SK-N-SH (cell line): ENCODE data around the gene TRPM2.

ENCODE experiments used
- CTCF ChIP-seq: fragments of 200-600 bp; sonication (generic); IDR thresholded peaks from 2 replicates; pipeline ENCODE4 v1.6.1; 2017; ENCODE audit warnings: antibody characterized with exemption, mild to moderate bottlenecking, moderate library complexity
- POLR2AphosphoS5 ChIP-seq: IDR thresholded peaks from 2 replicates; pipeline ENCODE4 v1.6.1; 2012; ENCODE audit warnings: low read depth, low read length
- TCF12 ChIP-seq: IDR thresholded peaks from 2 replicates; pipeline ENCODE4 v1.4.0; 2012
- USF1 ChIP-seq: IDR thresholded peaks from 2 replicates; pipeline ENCODE4 v1.4.0; 2012; ENCODE audit warnings: low read depth, borderline replicate concordance
- YY1 ChIP-seq: IDR thresholded peaks from 2 replicates; pipeline ENCODE4 v1.4.0; 2012; ENCODE audit warnings: low read depth, mild to moderate bottlenecking
- TF ChIP-seq, protein P1 (sequence below): IDR thresholded peaks from 2 replicates; pipeline ENCODE4 v1.6.1; 2012; ENCODE audit warnings: mild to moderate bottlenecking, low read depth, low read length, moderate library complexity
- TF ChIP-seq, protein P2 (sequence below): IDR thresholded peaks from 2 replicates; pipeline ENCODE4 v1.4.0; 2012; ENCODE audit warnings: low read depth, borderline replicate concordance

DNA sequence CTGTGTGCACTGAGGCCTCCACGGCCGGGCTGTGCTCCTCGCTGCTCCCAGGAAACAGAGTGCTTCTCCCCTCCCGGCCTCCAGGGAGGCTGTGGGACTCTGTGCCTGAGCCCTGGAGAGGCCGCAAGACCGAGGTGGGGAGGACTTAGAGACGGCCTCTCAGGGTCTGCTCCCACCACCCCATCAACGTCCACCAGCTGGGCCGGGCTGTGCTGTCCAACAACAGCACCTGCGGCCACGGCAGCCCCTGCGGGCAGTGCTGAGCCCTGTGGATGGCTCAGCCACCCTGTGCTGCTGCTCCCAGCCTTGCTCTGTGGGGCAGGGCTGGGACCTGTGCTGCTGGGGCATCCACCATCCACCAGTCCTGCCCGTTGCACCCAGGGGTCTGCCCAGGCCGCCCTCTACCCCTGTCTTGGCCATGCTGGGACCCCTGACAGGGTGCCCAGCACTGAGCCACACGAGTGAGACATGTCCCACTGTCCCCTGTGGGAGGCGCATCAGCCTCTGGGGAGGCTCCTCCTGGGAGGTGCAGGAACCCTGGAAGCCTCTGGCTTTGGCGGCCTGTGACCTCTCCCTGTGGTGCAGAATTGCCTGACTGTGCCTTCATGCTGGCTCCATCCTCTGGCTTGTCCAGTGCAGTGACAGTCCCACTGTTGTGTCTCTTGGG is 70.7 kb downstream of the TRPM2 start:
- no peak for TF ChIP-seq CTCF
- no peak for TF ChIP-seq POLR2AphosphoS5
- no peak for TF ChIP-seq TCF12
- TF ChIP-seq, protein P1, sequence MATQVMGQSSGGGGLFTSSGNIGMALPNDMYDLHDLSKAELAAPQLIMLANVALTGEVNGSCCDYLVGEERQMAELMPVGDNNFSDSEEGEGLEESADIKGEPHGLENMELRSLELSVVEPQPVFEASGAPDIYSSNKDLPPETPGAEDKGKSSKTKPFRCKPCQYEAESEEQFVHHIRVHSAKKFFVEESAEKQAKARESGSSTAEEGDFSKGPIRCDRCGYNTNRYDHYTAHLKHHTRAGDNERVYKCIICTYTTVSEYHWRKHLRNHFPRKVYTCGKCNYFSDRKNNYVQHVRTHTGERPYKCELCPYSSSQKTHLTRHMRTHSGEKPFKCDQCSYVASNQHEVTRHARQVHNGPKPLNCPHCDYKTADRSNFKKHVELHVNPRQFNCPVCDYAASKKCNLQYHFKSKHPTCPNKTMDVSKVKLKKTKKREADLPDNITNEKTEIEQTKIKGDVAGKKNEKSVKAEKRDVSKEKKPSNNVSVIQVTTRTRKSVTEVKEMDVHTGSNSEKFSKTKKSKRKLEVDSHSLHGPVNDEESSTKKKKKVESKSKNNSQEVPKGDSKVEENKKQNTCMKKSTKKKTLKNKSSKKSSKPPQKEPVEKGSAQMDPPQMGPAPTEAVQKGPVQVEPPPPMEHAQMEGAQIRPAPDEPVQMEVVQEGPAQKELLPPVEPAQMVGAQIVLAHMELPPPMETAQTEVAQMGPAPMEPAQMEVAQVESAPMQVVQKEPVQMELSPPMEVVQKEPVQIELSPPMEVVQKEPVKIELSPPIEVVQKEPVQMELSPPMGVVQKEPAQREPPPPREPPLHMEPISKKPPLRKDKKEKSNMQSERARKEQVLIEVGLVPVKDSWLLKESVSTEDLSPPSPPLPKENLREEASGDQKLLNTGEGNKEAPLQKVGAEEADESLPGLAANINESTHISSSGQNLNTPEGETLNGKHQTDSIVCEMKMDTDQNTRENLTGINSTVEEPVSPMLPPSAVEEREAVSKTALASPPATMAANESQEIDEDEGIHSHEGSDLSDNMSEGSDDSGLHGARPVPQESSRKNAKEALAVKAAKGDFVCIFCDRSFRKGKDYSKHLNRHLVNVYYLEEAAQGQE: no peak
- TF ChIP-seq YY1: no peak
- TF ChIP-seq, protein P2, sequence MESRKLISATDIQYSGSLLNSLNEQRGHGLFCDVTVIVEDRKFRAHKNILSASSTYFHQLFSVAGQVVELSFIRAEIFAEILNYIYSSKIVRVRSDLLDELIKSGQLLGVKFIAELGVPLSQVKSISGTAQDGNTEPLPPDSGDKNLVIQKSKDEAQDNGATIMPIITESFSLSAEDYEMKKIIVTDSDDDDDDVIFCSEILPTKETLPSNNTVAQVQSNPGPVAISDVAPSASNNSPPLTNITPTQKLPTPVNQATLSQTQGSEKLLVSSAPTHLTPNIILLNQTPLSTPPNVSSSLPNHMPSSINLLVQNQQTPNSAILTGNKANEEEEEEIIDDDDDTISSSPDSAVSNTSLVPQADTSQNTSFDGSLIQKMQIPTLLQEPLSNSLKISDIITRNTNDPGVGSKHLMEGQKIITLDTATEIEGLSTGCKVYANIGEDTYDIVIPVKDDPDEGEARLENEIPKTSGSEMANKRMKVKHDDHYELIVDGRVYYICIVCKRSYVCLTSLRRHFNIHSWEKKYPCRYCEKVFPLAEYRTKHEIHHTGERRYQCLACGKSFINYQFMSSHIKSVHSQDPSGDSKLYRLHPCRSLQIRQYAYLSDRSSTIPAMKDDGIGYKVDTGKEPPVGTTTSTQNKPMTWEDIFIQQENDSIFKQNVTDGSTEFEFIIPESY: no peak
- no peak for TF ChIP-seq USF1
